Fibroblast of skin of right quadriceps (primary cell): Measurements from ENCODE around the gene ALKBH5.

Experiments used
- DNase-seq: peaks from one replicate; pipeline ENCODE4 v3.0.0-alpha.2; 2013

ALKBH5 gene

DNA sequence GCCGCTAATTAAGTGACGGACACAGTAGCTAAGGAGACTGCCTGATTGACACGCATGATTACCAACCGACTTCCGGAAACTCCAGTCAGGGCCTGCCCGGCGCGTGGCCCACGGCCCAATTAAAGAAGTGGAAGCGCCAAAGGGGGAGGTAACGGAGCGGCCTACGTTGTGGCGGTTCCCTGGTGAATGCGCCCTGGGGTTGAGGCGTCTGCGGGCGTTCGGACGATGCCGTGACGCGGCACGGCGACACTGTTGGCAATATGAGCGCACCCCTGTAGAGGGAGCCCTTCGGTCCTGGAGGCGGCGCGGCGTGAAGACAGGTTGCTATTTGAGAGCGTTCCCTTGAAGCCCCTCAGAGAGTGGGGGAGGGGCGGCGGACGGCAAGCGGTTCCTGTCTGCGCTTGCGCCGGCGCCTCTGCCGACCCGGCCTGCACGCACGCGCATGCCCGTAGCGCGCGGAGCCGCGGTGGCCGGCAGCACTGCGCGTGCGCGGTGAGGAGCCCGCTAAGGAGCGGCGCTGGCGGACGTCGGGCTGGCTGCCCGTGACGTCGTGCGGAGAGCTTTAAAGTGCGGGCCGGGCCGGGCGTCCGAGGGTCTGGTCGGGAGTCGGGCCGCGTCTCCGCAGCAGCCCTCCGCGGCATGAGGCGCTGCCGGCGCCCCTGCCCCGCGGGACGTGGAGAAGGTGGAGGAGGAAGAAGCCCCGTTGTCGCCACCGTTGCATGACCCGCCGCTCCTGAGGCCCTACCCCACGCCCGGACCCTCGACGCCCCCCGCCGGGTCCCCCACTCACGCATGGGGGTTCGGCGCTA lies at the start of gene ALKBH5:
ALKBH5 (plus strand) TSS at position 495 of the 809 bp plus-strand sequence. CDS start 416 bp downstream, outside the sequence.
- DNase-seq: peak; percentile 100

DNA sequence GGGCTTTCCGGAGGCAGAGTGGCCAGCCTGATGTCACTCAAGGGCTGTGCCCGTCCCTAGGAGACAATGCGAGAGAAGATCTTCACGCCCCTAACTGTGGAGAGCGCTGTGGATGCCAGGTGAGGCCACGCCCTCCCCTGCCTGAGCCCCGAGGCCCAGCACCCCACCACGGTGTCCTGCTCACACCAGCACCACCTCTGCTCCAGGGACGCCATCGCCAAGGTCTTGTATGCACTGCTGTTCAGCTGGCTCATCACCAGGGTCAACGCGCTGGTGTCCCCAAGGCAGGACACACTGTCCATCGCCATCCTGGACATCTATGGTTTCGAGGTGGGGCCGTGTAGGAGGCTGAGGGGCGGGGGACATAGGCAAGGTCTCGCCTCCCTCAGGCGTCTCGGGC lies 47.3 kb upstream of the ALKBH5 start:
- DNase-seq: no peak

DNA sequence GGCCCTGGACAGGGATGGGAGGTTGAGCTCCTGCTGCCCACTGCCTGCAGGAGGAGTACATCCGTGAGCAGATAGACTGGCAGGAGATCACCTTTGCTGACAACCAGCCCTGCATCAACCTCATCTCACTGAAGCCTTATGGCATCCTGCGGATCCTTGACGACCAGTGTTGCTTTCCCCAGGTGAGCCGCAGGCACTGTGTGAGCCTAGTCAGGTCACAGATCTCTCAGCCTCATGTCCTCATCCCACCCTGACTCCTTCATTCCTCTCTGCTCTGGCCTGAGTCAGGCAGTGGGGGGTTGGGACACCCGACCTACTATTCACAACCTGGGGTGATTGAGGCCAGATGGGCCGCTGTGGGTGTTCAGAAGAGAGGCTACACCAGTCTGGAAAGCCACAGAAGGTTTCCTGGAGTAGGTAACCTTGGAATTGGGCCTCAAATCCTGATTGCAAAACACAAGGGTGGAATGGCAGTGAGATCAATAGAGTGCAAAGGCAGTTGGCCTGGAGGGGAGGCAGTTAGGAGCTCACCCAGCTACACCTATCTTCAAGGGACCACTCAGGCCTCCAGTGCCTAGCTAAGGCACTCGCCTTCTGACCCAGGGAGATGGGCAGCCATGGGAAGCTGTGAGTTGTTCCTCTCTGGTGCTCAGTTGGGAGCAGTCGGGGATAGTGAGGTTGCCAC lies 45.4 kb upstream of the ALKBH5 start:
- DNase-seq: no peak

DNA sequence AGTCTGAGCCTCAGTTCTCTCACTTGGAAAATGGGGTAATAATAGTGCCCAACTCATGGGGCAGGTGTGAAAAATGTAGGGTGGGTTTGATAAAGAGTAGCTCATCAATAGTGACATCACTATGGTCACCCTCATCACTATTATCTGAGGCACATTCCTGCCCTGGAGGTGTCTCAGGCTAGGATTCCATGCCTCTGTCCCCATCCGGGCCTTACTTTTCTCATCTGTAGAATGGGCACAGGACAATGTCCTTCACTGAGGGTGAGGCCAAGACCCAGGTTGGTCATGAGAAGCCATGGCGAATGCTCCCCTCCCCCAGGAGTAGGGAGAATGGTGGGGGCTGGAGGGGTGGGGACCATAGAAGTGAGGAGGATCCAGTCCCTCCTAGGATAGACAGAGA lies 44.5 kb upstream of the ALKBH5 start:
- DNase-seq: no peak

DNA sequence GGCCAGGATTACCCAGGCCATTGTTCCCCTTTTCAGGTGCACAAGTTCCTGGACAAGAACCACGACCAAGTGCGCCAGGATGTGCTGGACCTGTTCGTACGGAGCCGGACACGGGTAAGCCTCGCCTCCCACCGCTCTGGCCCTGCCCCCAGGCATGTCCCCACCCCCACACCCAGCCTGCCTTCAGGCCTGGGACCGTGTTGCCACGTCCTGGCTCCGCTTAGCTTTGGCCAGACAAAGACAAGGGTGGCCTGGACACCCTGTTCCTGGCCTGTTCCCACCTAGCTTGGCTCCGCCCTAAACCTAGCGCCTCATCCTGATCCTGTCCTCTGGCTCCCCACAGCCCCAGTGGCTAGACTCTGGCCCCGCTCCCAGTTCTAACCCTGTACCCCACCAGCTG lies 44.1 kb upstream of the ALKBH5 start:
- DNase-seq: no peak

DNA sequence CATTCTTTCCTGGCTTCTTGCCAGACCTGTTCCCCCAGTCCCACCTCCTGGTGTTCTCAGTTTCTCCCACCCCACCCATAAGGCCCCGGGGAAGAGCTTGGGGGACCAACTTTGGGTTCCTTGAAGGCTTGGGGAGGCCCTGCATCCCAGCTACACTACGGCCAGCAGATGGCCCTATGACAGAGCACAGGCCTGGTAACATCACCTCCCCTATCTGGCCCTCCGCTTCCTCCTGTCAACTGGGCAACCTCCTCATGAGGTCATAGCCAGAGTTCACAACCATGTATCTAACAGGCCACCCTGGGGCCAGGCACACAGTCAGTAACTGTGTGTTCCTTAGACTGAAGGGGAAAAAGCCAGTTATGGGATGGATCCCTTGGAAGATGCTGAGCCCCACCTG lies 43.7 kb upstream of the ALKBH5 start:
- no peak for DNase-seq

DNA sequence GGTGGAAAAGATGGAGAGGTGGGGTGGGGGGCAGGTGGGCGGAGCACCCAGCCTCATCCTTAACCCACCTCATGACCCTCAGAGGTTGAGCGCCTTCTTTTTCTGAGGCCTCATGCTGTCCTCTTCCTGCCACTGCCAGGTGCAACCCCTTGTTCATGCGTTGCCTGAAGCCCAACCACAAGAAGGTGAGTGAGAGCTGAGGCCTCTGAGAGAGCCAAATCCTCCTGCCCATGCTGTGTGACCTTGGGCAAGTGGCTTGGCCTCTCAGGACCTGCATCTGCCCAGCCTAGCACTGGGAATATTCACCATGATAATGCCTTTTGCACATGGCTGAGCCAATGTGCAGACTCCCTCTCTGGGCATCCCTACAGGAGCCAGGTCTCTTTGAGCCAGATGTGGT lies 43.0 kb upstream of the ALKBH5 start:
- no peak for DNase-seq

DNA sequence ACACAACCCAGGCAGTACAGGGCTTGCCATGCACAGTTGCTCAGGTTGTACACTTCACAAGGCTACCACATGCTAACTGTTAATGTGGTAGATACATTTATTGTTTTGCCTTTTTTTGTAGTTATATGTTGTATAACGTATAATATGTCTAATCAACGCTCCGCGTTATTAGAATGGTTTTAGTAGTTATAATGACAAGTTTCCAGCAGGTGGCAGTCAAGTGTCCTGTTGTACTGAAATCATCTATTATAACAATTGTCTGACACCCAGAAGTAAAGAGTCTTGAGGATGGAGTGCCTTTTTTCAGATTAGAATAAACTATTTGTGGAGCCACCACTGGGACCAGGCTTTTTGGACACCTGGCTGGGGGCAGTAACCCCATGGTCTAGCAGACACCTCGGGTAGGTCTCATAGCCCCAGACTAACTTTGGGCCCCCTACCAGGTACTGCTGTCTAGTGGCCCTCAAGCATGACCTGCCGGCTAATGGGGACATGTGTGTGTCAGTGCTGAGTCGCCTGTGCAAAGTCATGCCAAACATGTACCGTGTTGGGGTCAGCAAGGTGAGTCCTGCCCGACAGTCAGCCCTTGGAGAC lies 42.3 kb upstream of the ALKBH5 start:
- DNase-seq: peak; percentile 41

DNA sequence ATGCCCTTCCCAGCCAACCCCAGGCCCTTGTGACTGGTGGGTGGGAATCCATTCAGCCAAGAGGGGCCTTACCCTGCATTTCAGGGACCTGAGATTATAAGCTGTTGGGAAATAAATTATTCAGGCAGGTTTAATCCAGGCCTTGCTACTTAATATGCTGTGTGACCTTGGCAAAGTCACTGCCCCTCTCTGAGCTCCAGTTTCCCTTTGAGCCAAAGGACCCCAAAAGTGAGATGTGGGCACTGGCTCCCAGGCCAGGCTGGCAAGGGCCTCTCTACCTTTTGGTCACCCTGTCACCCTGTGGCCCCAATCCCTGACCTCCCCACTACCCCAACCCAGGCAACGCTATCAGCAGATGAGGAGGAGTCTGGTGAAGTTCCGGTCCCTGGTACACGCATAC lies 41.2 kb upstream of the ALKBH5 start:
- DNase-seq: no peak

DNA sequence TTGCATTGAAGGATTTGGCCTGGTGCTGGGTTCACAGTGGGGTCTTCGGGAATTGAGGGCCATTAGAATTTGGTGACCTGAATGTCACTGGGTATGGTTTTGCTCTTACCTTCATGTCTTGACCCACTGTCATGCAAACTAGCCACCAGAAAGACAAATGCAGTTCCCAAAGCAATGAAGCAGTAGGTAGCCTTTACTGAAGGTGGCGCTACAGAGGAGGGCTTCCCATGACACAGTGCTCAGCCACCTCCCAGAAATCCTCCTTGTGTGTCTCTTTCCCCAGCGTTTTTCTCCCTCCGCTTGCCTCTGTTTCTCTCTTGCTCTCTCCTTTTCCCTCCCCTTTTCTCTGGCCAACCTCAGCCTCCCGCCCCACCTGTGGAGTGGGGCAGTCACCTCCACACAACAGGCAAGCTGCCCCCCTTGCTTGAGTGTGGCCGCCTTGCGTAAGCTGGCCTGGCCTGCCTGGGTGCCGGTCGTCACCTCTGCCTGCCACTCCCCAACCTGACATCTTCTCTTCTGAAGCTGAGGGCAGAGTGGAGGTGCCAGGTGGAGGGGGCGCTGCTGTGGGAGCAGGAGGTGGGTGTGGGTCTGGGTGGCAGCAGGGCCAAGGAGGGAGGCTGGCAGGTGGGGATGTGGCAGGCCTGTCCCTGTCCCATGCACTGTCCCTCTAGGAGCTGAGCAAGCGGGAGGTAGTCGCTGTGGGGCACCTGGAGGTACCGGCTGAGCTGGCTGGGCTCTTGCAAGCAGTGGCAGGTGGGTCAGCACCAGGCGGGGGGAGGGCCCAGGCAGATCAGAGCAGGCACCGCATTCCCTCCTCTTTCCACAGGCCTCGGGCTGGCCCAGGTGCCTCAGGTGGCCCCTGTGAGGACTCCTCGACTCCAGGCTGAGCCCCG lies 40.3 kb upstream of the ALKBH5 start:
- DNase-seq: no peak

DNA sequence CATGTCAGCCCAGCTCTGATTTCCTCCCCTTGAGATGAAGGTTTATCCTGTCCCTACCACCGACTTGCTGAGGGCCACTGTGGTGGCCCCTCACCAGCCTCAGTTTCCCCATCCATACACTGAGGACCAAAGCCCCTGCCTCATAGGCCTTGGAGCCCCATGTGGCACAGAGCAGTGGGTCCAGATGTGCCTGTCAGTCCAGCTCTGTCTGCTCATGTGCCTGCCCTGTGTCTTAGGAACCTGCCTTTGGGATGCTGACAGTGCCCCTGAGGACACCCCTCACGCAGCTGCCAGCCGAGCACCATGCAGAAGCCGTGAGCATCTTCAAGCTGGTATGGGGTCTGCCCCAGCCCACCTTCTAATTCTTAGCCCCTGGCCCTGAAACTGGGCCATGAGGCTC lies 39.4 kb upstream of the ALKBH5 start:
- no peak for DNase-seq

DNA sequence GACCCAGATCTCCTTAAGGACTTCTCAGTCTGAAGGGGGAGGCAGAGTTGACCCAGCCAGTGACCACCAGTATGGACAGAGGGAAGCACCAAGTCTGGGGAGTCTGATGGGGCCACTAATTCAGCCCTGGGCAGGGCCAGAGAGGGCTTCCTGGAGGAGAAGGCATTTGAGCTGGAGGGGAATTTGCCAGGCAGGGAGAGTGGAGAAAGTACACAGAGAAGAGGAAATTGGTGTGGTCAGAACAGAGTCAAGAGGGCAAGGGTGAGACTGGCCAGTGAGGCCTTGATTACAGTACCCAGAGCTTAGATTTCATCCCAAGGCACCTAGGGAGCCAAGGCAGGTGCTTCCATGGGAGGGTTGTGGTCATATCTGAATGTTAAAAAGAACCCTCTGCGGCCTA lies 38.8 kb upstream of the ALKBH5 start:
- DNase-seq: no peak

DNA sequence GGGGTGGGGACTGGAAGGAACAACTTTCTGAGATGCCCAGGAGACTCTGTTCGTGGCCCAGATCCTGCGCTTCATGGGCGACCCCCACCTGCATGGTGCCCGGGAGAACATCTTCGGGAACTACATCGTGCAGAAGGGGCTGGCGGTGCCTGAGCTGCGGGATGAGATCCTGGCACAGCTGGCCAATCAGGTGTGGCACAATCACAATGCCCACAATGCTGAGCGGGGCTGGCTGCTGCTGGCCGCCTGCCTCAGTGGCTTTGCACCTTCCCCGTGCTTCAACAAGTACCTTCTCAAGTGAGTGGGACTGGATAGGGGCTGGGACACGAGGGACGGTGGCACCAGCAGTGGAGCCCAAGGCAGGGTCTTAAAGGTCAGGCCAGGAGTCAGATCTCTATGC lies 37.8 kb upstream of the ALKBH5 start:
- no peak for DNase-seq

DNA sequence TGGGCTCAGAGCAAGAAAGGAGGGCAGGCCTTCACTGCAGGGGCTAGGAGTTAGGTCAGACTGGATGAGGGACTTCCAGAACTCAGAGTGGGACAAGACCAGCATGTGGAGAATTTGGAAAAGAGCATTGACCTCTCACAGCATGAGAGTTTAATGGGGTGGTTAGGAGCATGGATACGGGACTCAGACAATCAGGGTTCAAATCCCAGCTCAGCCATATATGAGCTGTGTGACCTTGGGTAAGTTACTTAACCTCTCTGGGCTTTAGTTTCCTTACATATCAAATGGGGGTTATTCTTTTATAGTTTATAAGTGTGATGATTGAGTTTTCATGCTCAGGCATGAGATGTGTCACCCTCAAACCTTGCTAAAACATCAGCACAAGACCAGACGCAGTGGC lies 37.4 kb upstream of the ALKBH5 start:
- DNase-seq: no peak

DNA sequence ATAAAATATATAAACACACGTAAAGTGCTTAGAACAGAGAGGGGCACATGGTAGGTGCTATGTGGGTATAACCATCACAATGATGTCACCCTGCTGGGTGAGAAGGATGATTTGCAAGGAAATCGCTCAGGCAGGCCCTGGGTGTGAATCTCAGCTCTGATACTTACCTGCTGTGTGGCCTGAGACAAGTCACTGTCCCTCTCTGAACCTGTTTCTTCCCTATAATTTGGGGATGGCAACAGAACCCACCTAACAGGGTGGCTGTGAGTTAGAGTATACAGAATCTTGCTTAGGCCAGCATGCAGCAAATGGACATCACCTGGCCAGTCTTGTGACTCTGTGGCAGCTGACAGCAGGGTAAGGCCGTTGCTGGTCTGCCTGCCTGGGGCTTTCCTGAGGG lies 36.6 kb upstream of the ALKBH5 start:
- no peak for DNase-seq

DNA sequence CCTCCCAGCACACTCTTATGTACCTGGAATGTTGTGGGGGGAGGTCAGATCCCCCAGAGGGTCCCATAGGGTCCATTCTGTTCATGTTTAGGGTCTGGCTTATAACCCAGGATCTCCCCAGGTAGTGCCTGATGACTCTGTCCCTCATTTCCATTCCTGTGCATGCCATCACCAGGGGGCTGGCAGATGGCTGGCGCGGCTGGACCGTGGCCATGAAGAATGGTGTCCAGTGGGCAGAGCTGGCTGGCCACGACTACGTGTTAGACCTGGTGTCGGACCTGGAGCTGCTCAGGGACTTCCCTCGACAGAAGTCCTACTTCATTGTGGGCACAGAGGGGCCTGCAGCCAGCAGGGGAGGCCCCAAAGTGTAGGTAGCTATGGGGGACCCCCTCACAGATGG lies 35.0 kb upstream of the ALKBH5 start:
- no peak for DNase-seq

DNA sequence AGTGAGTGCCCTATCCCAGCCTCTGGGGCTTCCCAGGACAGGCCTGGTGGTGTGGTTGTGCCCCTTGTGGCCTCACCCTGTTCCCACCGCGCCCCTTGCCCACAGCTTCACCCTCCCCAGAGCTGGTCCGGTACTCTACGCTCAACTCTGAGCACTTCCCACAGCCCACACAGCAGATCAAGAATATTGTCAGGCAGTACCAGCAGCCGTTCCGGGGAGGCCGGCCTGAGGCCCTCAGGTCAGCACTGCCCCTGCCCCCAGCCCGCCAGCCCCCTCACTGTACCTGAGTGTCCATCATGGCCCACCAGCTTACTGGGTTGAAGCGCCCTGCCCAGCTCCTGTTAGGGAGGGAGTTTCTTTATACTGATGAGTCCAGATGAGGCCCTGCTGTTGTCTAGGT lies 32.3 kb upstream of the ALKBH5 start:
- no peak for DNase-seq

DNA sequence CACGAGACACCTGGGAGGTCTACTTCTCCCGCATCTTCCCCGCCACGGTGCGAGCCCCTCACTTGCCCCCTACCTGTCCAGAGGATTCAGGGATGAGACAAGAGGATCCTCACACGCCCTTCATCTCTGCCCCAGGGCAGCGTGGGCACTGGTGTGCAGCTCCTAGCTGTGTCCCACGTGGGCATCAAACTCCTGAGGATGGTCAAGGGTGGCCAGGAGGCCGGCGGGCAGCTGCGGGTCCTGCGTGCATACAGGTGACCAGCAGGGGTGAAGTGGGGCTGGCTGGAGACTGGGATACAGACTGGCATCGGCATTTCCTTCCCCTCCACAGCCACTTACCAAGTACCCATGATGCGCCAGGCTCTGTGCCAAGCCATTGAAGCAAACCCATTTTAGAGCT lies 28.4 kb upstream of the ALKBH5 start:
- no peak for DNase-seq

DNA sequence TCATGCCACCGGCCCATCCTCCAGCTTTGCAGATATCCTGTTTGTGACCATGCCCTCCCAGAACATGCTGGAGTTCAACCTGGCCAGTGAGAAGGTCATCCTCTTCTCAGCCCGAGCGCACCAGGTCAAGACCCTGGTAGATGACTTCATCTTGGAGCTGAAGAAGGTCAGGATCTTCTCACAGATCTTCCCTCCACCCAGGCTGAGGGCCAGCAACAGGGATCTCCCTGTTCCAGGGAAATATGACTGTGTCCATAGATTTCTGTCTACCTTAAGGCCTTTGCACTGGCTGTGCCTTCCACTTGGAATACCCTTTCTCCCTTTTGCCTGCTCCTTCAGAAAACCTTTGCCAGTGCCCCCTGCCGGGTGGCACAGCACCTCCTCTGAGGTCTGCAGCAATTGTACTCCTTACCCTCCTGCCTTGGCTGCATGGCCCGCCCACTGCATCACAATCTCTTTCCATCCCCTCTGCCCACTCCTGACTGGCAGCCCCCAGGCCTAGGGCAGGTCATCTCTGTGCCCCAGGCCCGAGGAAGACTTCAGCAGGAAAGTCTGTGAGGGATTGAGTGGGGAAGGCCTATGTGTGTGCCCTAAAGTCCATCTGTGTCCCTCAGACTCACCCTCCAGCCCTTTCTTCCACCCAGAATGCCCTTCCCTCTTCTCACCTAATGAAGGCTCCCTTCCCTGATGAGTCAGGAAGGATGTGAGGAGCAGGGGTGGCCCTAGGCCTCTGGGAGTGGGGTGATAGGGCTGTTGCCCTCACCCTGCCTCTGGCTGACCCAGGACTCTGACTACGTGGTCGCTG lies 27.3 kb upstream of the ALKBH5 start:
- no peak for DNase-seq

DNA sequence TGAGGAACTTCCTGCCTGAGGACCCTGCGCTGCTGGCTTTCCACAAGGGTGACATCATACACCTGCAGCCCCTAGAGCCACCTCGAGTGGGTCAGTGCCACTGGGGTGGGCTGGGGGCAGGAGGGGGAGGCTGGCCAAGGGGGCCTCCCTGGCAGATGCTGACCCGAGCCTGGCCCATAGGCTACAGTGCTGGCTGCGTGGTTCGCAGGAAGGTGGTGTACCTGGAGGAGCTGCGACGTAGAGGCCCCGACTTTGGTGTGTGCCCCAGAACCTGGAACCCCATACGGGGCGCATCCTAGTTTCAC lies 26.7 kb upstream of the ALKBH5 start:
- no peak for DNase-seq

DNA sequence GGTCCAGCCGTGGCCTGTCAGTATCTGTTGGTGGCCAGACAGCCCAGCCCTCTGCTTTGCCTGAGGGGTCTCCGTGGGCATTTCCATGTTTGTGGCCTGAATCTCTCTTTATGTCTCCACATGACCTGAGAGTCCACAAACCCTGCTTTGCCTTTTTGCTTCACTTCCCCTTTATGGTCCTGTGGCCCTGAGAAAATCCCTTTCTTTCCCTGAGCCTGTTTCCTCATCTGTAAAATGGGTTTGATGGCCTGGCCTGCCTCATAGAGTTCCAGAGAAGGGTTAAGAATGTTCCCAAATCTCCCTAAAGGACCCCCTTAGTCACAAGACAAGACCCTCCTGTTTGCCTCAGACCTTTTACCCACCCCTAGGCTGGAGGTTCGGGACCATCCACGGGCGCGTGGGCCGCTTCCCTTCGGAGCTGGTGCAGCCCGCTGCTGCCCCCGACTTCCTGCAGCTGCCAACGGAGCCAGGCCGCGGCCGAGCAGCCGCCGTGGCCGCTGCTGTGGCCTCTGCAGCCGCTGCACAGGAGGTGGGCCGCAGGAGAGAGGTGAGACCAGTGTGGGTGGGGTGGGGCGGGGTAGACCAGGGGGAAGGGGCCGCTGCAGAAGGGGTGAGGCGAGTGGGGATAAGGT lies 26.2 kb upstream of the ALKBH5 start:
- DNase-seq: no peak

DNA sequence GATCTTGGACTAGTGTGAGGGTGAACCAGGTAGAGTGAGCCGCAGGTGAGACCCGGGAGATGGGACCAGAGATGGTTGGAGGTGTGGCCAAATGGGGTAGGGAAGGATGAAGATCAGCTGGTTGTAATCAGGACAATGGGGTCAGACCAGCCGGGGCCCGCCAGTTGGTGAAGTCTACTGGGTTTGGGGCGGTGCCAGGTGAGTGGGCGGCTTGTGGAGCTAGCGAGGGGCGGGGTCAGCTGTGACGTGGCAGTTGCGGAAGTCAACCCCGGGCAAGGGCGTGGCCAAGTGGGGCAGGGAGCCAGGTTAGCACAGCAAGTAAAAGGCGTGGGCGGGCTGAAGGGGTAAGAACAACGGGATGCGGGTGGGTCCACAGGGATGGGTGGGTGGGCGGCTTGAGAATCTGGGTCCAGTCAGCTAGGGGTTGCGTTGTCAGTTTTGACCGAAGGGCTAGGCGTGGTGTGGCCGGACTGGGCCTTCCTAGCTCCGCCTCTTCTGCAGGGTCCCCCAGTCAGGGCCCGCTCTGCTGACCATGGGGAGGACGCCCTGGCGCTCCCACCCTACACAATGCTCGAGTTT lies 25.5 kb upstream of the ALKBH5 start:
- peak; percentile 78 for DNase-seq
